ENCODE data around the gene FHOD3. TPM values are rescaled to one million over a fixed set of nuclear protein-coding genes. Genes with fewer than 3 reads are reported as not detected.

FHOD3 gene
- total RNA-seq, 1 experiment from 2014 or later = 10.6 TPM

GRCh38 chr18:36559149-36559857, 261.8 kb downstream of the FHOD3 start:
- Histone ChIP-seq H3K4me1 (replicated peaks; ENCODE audit: insufficient read depth) (no peaks in the 10 kb centered on the region), H3K36me3 (ENCODE audit: low read depth) (no peaks in the 10 kb centered on the region), H3K27ac (no peak overlapping the region), H2AFZ (no peak overlapping the region), H3K9me3 (ENCODE audit: insufficient read depth, low read depth) (no peaks in the 10 kb centered on the region), H3K9me2 (ENCODE audit: insufficient read depth) (no peaks in the 10 kb centered on the region), H3K4me3 (no peak overlapping the region), H3K79me2 (ENCODE audit: low read depth) (no peaks in the 10 kb centered on the region), H3K27me3 (ENCODE audit: insufficient read depth, low read depth) (no peaks in the 10 kb centered on the region), H3F3A (ENCODE audit: insufficient read depth, low read depth) (no peaks in the 10 kb centered on the region), H4K20me1 (ENCODE audit: insufficient read depth) (no peaks in the 10 kb centered on the region), H3K4me2 (no peak overlapping the region)
- CTCF ChIA-PET = no interaction called here
- no TSS peak for BruUV-seq (replicated peaks)
- POLR2A ChIA-PET (ENCODE audit: unreplicated experiment) = no interaction called here
- intact Hi-C loops (cut with micrococcal nuclease; ENCODE audit: unreplicated experiment) = no loop called here
- DNase-seq = no peak
- TF ChIP-seq CTCF (conservative IDR thresholded peaks at IDR 0.05) (no peak), EZH2 (IDR thresholded peaks at IDR 0.05; ENCODE audit: low read depth) (no peak)

- H3K9me3 ChIP-seq (ENCODE audit: insufficient read depth, low read depth) = no peaks in the 10 kb centered on the region
- ChIA-PET POLR2A (ENCODE audit: unreplicated experiment) (interaction anchor here (0.6 kb wide), 1 partner anchor 30 kb away, joined by 3 read pairs; no protein-coding TSS in a partner anchor), CTCF (interaction anchor here (0.6 kb wide), 1 partner anchor 173 kb away, joined by 3 read pairs; no protein-coding TSS in a partner anchor)
- no peak overlapping the region for H3K4me3 ChIP-seq
- no TSS peak for BruUV-seq (replicated peaks)
- H3K4me1 ChIP-seq (replicated peaks; ENCODE audit: insufficient read depth) = no peaks in the 10 kb centered on the region
- H3F3A ChIP-seq (ENCODE audit: insufficient read depth, low read depth) = no peaks in the 10 kb centered on the region
- no peak for DNase-seq
- intact Hi-C loops (cut with micrococcal nuclease; ENCODE audit: unreplicated experiment) = no loop called here
- no peaks in the 10 kb centered on the region for H3K36me3 ChIP-seq (ENCODE audit: low read depth)
- H3K79me2 ChIP-seq (ENCODE audit: low read depth) = no peaks in the 10 kb centered on the region
- H2AFZ ChIP-seq = no peak overlapping the region
- H3K9me2 ChIP-seq (ENCODE audit: insufficient read depth) = no peaks in the 10 kb centered on the region
- no peak overlapping the region for H3K4me2 ChIP-seq
- no peaks in the 10 kb centered on the region for H4K20me1 ChIP-seq (ENCODE audit: insufficient read depth)
- no peak overlapping the region for H3K27ac ChIP-seq
- TF ChIP-seq EZH2 (IDR thresholded peaks at IDR 0.05; ENCODE audit: low read depth) (no peak), CTCF (conservative IDR thresholded peaks at IDR 0.05) (no peak)
- H3K27me3 ChIP-seq (ENCODE audit: insufficient read depth, low read depth) = no peaks in the 10 kb centered on the region
Observed at GRCh38 chr18:36560187-36560586, 262.7 kb downstream of the FHOD3 start.

DNA sequence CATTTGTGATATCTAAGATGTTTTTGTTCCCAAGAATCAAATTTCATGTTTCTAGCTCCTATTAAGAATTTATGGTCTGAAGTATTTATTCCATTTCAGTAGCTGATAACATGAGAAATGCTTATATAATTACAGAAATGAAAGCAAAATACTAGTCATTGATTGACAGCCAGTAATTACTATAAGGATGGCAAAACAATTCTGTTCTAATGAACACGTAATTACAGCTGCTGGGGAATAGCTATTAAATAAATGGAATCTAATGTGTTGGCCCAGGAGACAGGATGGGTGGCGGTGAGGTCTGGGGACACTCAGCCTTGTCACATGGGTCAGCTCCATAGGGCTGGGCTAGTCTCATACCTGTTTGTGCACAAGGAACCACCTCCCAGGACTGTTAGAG, 263.5 kb downstream of the FHOD3 start:
- Histone ChIP-seq H3K4me1 (replicated peaks; ENCODE audit: insufficient read depth) (no peaks in the 10 kb centered on the region), H3F3A (ENCODE audit: insufficient read depth, low read depth) (no peaks in the 10 kb centered on the region), H4K20me1 (ENCODE audit: insufficient read depth) (no peaks in the 10 kb centered on the region), H3K36me3 (ENCODE audit: low read depth) (no peaks in the 10 kb centered on the region), H3K9me3 (ENCODE audit: insufficient read depth, low read depth) (no peaks in the 10 kb centered on the region), H3K27ac (no peak overlapping the region), H3K9me2 (ENCODE audit: insufficient read depth) (no peaks in the 10 kb centered on the region), H2AFZ (no peak overlapping the region), H3K27me3 (ENCODE audit: insufficient read depth, low read depth) (no peaks in the 10 kb centered on the region), H3K79me2 (ENCODE audit: low read depth) (no peaks in the 10 kb centered on the region), H3K4me3 (no peak overlapping the region), H3K4me2 (no peak overlapping the region)
- TF ChIP-seq CTCF (conservative IDR thresholded peaks at IDR 0.05) (no peak), EZH2 (IDR thresholded peaks at IDR 0.05; ENCODE audit: low read depth) (no peak)
- ChIA-PET CTCF (interaction anchor here (0.6 kb wide), 1 partner anchor 172 kb away, joined by 3 read pairs; no protein-coding TSS in a partner anchor), POLR2A (ENCODE audit: unreplicated experiment) (interaction anchor here (0.7 kb wide), 1 partner anchor 344 kb away, joined by 4 read pairs; no protein-coding TSS in a partner anchor)
- DNase-seq = no peak
- BruUV-seq (replicated peaks) = no TSS peak
- intact Hi-C loops (cut with micrococcal nuclease; ENCODE audit: unreplicated experiment) = no loop called here

Measured in PC-9 (cell line).